WTC11 (cell line): ENCODE results near the gene COA1.

ENCODE experiments used
- TF ChIP-seq, protein P1 (sequence below): sonication (generic); formaldehyde crosslinking; IDR thresholded peaks from 2 replicates; pipeline ENCODE4 v1.8.0; 2023; ENCODE audit warnings: missing genetic modification reagents, mild to moderate bottlenecking, borderline replicate concordance
- TF ChIP-seq, protein P2 (sequence below): fragments of 200-600 bp; IDR thresholded peaks from 2 replicates; pipeline ENCODE4 v1.8.0; 2022; ENCODE audit warnings: antibody characterized with exemption
- TF ChIP-seq, protein P3 (sequence below): sonication (generic); formaldehyde crosslinking; IDR thresholded peaks from 2 replicates; pipeline ENCODE4 v1.8.1; 2023; ENCODE audit warnings: mild to moderate bottlenecking, missing genetic modification reagents

DNA sequence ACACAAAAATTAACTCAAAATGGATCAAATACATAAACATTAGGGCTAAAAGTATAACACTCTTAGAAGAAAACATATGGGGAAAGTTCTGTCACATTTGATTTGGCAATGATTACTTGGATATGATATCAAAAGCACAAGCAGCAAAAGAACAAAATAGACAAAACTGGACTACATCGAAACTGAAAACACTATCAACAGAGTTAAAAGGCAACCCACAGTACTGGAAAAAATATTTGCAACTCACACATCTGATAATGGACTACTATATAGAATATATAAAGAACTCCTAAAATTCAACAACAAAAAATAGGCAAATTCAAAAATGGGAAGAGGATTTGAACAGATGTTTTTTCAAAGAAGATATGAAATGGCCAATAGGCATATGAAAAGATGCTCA is 51.0 kb downstream of the COA1 start:
- TF ChIP-seq, protein P1, sequence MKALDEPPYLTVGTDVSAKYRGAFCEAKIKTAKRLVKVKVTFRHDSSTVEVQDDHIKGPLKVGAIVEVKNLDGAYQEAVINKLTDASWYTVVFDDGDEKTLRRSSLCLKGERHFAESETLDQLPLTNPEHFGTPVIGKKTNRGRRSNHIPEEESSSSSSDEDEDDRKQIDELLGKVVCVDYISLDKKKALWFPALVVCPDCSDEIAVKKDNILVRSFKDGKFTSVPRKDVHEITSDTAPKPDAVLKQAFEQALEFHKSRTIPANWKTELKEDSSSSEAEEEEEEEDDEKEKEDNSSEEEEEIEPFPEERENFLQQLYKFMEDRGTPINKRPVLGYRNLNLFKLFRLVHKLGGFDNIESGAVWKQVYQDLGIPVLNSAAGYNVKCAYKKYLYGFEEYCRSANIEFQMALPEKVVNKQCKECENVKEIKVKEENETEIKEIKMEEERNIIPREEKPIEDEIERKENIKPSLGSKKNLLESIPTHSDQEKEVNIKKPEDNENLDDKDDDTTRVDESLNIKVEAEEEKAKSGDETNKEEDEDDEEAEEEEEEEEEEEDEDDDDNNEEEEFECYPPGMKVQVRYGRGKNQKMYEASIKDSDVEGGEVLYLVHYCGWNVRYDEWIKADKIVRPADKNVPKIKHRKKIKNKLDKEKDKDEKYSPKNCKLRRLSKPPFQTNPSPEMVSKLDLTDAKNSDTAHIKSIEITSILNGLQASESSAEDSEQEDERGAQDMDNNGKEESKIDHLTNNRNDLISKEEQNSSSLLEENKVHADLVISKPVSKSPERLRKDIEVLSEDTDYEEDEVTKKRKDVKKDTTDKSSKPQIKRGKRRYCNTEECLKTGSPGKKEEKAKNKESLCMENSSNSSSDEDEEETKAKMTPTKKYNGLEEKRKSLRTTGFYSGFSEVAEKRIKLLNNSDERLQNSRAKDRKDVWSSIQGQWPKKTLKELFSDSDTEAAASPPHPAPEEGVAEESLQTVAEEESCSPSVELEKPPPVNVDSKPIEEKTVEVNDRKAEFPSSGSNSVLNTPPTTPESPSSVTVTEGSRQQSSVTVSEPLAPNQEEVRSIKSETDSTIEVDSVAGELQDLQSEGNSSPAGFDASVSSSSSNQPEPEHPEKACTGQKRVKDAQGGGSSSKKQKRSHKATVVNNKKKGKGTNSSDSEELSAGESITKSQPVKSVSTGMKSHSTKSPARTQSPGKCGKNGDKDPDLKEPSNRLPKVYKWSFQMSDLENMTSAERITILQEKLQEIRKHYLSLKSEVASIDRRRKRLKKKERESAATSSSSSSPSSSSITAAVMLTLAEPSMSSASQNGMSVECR, result no peak
- TF ChIP-seq, protein P2, sequence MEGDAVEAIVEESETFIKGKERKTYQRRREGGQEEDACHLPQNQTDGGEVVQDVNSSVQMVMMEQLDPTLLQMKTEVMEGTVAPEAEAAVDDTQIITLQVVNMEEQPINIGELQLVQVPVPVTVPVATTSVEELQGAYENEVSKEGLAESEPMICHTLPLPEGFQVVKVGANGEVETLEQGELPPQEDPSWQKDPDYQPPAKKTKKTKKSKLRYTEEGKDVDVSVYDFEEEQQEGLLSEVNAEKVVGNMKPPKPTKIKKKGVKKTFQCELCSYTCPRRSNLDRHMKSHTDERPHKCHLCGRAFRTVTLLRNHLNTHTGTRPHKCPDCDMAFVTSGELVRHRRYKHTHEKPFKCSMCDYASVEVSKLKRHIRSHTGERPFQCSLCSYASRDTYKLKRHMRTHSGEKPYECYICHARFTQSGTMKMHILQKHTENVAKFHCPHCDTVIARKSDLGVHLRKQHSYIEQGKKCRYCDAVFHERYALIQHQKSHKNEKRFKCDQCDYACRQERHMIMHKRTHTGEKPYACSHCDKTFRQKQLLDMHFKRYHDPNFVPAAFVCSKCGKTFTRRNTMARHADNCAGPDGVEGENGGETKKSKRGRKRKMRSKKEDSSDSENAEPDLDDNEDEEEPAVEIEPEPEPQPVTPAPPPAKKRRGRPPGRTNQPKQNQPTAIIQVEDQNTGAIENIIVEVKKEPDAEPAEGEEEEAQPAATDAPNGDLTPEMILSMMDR, result no peak
- TF ChIP-seq, protein P3, sequence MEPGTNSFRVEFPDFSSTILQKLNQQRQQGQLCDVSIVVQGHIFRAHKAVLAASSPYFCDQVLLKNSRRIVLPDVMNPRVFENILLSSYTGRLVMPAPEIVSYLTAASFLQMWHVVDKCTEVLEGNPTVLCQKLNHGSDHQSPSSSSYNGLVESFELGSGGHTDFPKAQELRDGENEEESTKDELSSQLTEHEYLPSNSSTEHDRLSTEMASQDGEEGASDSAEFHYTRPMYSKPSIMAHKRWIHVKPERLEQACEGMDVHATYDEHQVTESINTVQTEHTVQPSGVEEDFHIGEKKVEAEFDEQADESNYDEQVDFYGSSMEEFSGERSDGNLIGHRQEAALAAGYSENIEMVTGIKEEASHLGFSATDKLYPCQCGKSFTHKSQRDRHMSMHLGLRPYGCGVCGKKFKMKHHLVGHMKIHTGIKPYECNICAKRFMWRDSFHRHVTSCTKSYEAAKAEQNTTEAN, result no peak
